IMR-90 (cell line): ENCODE results near the gene ZSCAN18. TPM values are rescaled to one million over a fixed set of nuclear protein-coding genes. Genes with fewer than 3 reads are reported as not detected.
"Not testable (repeated sequence)": the region's sequence is repeated elsewhere in the genome, so short reads cannot be mapped to it uniquely, and the experiment has no call there.

ENCODE experiments used
- ATAC-seq: fragments of 200-7000 bp; cut with Tn5 transposase; 2 replicates; pipeline ENCODE4 v1.9.1; 2020; ENCODE audit warnings: low read depth, mild to moderate bottlenecking, moderate library complexity
- BruUV-seq: library from RNA; stranded (reverse); fragments of 400-500 nt; replicated peaks from 2 replicates; lab custom pipeline; 2021; lab: Mats Ljungman, UMichigan
- CTCF ChIA-PET: fragments of 300-600 bp; formaldehyde crosslinking; extraction: SDS; loops from one replicate; lab custom pipeline; 2021; ENCODE audit warnings: antibody characterized with exemption; lab: Yijun Ruan, JAX
- POLR2A ChIA-PET: fragments of 300-600 bp; sonication (Branson Sonifier 250); formaldehyde crosslinking; loops from one replicate; lab custom pipeline; 2022; ENCODE audit warnings: antibody characterized with exemption; ENCODE audit not compliant: unreplicated experiment; lab: Charles Lee
- DNase-seq: peaks from one replicate; pipeline ENCODE4 v3.0.0; 2013
- H2AFZ ChIP-seq: replicated peaks from 2 replicates; pipeline ENCODE3; 2013; ENCODE audit warnings: low read length, mild to moderate bottlenecking; ENCODE audit not compliant: poor library complexity
- H2AK5ac ChIP-seq: 2 replicates; pipeline ENCODE4 v1.6.1; 2013; ENCODE audit warnings: low read depth, low read length, inconsistent platforms
- H2AK9ac ChIP-seq: replicated peaks from 2 replicates; pipeline ENCODE3; 2013; ENCODE audit warnings: mild to moderate bottlenecking, low read depth, low read length, moderate library complexity; ENCODE audit not compliant: poor library complexity
- H2BK120ac ChIP-seq: 2 replicates; pipeline ENCODE4 v1.6.1; 2013; ENCODE audit warnings: low read depth, low read length, inconsistent platforms
- H2BK15ac ChIP-seq: 3 replicates; pipeline ENCODE4 v1.6.1; 2013; ENCODE audit warnings: low read depth, low read length, inconsistent platforms
- H2BK20ac ChIP-seq: 2 replicates; pipeline ENCODE4 v1.6.1; 2013; ENCODE audit warnings: low read depth, mild to moderate bottlenecking, inconsistent platforms, low read length, moderate library complexity
- H2BK5ac ChIP-seq: 2 replicates; pipeline ENCODE4 v1.6.1; 2013; ENCODE audit warnings: mild to moderate bottlenecking, low read depth, low read length, inconsistent platforms; ENCODE audit not compliant: poor library complexity, severe bottlenecking
- H3K14ac ChIP-seq: replicated peaks from 2 replicates; pipeline ENCODE4 v1.6.1; 2013; ENCODE audit warnings: low read depth, low read length, inconsistent platforms
- H3K18ac ChIP-seq: 2 replicates; pipeline ENCODE4 v1.6.1; 2013; ENCODE audit warnings: low read depth, low read length, control low read depth
- H3K23ac ChIP-seq: 2 replicates; pipeline ENCODE4 v1.6.1; 2013; ENCODE audit warnings: low read depth, low read length, inconsistent platforms
- H3K27ac ChIP-seq: 2 replicates; pipeline ENCODE4 v1.5.1; 2013; ENCODE audit warnings: mild to moderate bottlenecking, control low read depth, low read length; ENCODE audit not compliant: insufficient read depth
- H3K27me3 ChIP-seq: 2 replicates; pipeline ENCODE4 v1.6.1; 2013; ENCODE audit warnings: low read length; ENCODE audit not compliant: control insufficient read depth, insufficient read depth
- H3K36me3 ChIP-seq: 2 replicates; pipeline ENCODE4 v1.6.1; 2013; ENCODE audit warnings: low read length, mixed read lengths; ENCODE audit not compliant: control insufficient read depth, insufficient read depth
- H3K4ac ChIP-seq: 2 replicates; pipeline ENCODE4 v1.6.1; 2013; ENCODE audit warnings: low read depth, low read length, inconsistent platforms
- H3K4me1 ChIP-seq: 2 replicates; pipeline ENCODE4 v1.6.1; 2013; ENCODE audit warnings: low read length, mixed read lengths; ENCODE audit not compliant: control insufficient read depth, insufficient read depth
- H3K4me2 ChIP-seq: 2 replicates; pipeline ENCODE4 v1.6.1; 2013; ENCODE audit warnings: low read depth, mild to moderate bottlenecking, control low read depth, low read length, moderate library complexity
- H3K4me3 ChIP-seq: 2 replicates; pipeline ENCODE4 v1.5.1; 2013; ENCODE audit warnings: low read depth, mild to moderate bottlenecking, control low read depth, low read length, moderate library complexity; ENCODE audit not compliant: insufficient read depth
- H3K56ac ChIP-seq: 2 replicates; pipeline ENCODE4 v1.6.1; 2013; ENCODE audit warnings: low read length, inconsistent platforms; ENCODE audit not compliant: insufficient read depth; ENCODE audit errors: extremely low read depth
- H3K79me1 ChIP-seq, 2 experiments: 2 replicates each; pipeline ENCODE4 v1.6.1; 2013; ENCODE audit warnings: low read length in 2 of 2, inconsistent platforms in 1 of 2, low read depth in 1 of 2
- H3K9ac ChIP-seq: 2 replicates; pipeline ENCODE4 v1.6.1; 2013; ENCODE audit warnings: low read depth, low read length, control low read depth
- H3K9me1 ChIP-seq: 2 replicates; pipeline ENCODE4 v1.6.1; 2013; ENCODE audit warnings: low read length, inconsistent platforms; ENCODE audit not compliant: insufficient read depth
- H3K9me3 ChIP-seq: 2 replicates; pipeline ENCODE4 v1.6.1; 2013; ENCODE audit warnings: low read length; ENCODE audit not compliant: control insufficient read depth, insufficient read depth
- H4K20me1 ChIP-seq: 2 replicates; pipeline ENCODE4 v1.6.1; 2013; ENCODE audit warnings: low read length, inconsistent platforms; ENCODE audit not compliant: insufficient read depth
- H4K5ac ChIP-seq: 2 replicates; pipeline ENCODE4 v1.6.1; 2013; ENCODE audit warnings: mild to moderate bottlenecking, low read depth, low read length, control low read depth
- H4K8ac ChIP-seq, 2 experiments: 2 replicates each; pipeline ENCODE4 v1.6.1; 2013; ENCODE audit warnings: low read depth in 2 of 2, low read length in 2 of 2, control low read depth in 1 of 2, inconsistent platforms in 1 of 2
- H4K91ac ChIP-seq: 2 replicates; pipeline ENCODE4 v1.6.1; 2013; ENCODE audit warnings: low read depth, low read length, inconsistent platforms; ENCODE audit not compliant: insufficient read depth
- CTCF ChIP-seq: conservative IDR thresholded peaks from 2 replicates; pipeline ENCODE4 v1.5.1; 2012; ENCODE audit warnings: mild to moderate bottlenecking, low read depth, low read length, improper control_type of control experiment
- MAFK ChIP-seq: IDR thresholded peaks from 2 replicates; pipeline ENCODE4 v1.6.1; 2012; ENCODE audit warnings: low read depth, low read length, improper control_type of control experiment
- RCOR1 ChIP-seq: IDR thresholded peaks from 2 replicates; pipeline ENCODE4 v1.6.1; 2012; ENCODE audit warnings: mild to moderate bottlenecking, low read length, improper control_type of control experiment; ENCODE audit not compliant: insufficient replicate concordance
- RFX5 ChIP-seq: IDR thresholded peaks from 2 replicates; pipeline ENCODE4 v1.8.0; 2012; ENCODE audit warnings: low read depth, mild to moderate bottlenecking, low read length, moderate library complexity
- SMC3 ChIP-seq: fragments of 150-350 bp; IDR thresholded peaks from 2 replicates; pipeline ENCODE4 v1.6.1; 2016; ENCODE audit warnings: low read depth, mild to moderate bottlenecking, antibody characterized with exemption, low read length, moderate library complexity
- WGBS, 2 experiments: methylation state at CpG; one replicate each; pipeline versions ENCODE4 v1.1.5 to v1.1.7; 2013; ENCODE audit warnings: missing lambda C conversion rate in 2 of 2; ENCODE audit not compliant: insufficient read length in 1 of 2; ENCODE audit errors: extremely low coverage in 2 of 2; 5-methylcytosine and 5-hydroxymethylcytosine counted together
- dilution Hi-C: fragments of 300-500 bp; cut with HindIII; formaldehyde crosslinking; loops from one replicate; pipeline ENCODE4 v1.14.3; 2018; ENCODE audit warnings: low sequenced_read_pairs; ENCODE audit not compliant: unreplicated experiment
- in situ Hi-C: fragments of 300-500 bp; cut with MboI; formaldehyde crosslinking; loops from 3 replicates; pipeline ENCODE4 v1.14.3; 2019; ENCODE audit warnings: low sequenced_read_pairs, inconsistent platforms, mixed read lengths
- intact Hi-C: fragments of 100-400 bp; cut with micrococcal nuclease; formaldehyde crosslinking; loops from 2 replicates; pipeline ENCODE4 v1.10.0; 2022
- polyA plus RNA-seq, 3 experiments: library from polyadenylated mRNA; depleted of rRNA; stranded (reverse); fragments of >200 nt; gene quantifications; 2 replicates each; pipeline ENCODE4 v1.2.3, GENCODE V29; 2012; ENCODE audit warnings: low replicate concordance in 1 of 3
- total RNA-seq: library from RNA; depleted of rRNA; stranded (reverse); fragments of >200 nt; gene quantifications from 2 replicates; pipeline ENCODE4 v1.2.3, GENCODE V29; 2012

ZSCAN18 gene
- total and polyA plus RNA-seq, 2 of the 4 experiments (the other 2 are of a cell fraction), result 3.0 to 8.2 TPM

GRCh38 chr19:58097781-58098681, at the start of gene ZSCAN18 (continued):
- TF ChIP-seq SMC3 (no peak), CTCF (no peak), MAFK (no peak), RCOR1 (no peak), RFX5 (no peak)

- H2AK9ac ChIP-seq, H3K18ac ChIP-seq, H3K9me1 ChIP-seq, H3K4me2 ChIP-seq, intact Hi-C loops, H3K9ac ChIP-seq, H3K56ac ChIP-seq, H3K27ac ChIP-seq, H3K4me1 ChIP-seq, H3K27me3 ChIP-seq, CTCF ChIA-PET, BruUV-seq, H2AK5ac ChIP-seq, H2BK120ac ChIP-seq, H4K91ac ChIP-seq, dilution Hi-C loops, H4K8ac ChIP-seq, H3K14ac ChIP-seq, H3K4ac ChIP-seq, H4K20me1 ChIP-seq, ATAC-seq, H2BK15ac ChIP-seq, in situ Hi-C loops, H2BK20ac ChIP-seq, H3K23ac ChIP-seq, H3K4me3 ChIP-seq, H2AFZ ChIP-seq, POLR2A ChIA-PET, DNase-seq, H4K5ac ChIP-seq, H2BK5ac ChIP-seq: not testable (repeated sequence)
- H3K36me3 ChIP-seq, result peaks cover 11% of the 10 kb centered on the region
- peaks cover 40% of the 10 kb centered on the region for H3K9me3 ChIP-seq
- no CpG with 5 or more reads among the region's 28 CpGs for WGBS, 2 experiments
- peaks cover 17 to 22% of the 10 kb centered on the region in 2 experiments for H3K79me1 ChIP-seq
These were observed 49.4 kb upstream of the ZSCAN18 start for GRCh38 chr19:58147475-58147874.
